GM19099 (cell line): ENCODE measurements around the gene ZNF587B.

ENCODE experiments used
- POLR2A ChIP-seq: IDR thresholded peaks from 3 replicates; pipeline ENCODE4 v1.6.1; 2011; ENCODE audit warnings: low read depth; ENCODE audit not compliant: insufficient read length; ENCODE audit errors: extremely low read depth

The ZNF587B gene

DNA sequence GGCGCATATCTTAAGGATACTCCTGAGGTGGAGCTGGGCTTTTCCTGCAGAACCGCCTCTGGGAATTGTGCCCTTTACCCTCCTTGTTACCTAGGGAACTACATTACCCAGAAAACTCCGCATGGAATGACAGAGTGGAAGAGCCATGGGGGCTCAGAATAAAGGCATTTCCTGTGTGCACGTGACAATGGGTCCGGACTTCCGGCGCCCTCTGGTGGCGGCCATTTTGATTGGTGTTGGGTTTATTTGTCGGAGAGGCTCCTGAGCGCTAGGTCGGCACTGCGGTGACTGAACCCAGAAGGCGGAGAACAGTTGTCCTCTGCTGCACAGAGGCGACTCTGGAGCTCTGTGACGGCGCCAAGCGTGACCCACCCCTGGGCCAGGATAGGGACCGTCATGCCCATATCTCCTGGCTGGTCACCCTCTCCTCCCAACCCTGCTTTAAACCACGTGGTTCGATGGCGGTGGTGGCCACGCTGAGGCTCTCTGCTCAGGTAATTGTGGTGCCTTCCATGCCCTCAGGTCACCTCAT lies at the start of gene ZNF587B:
TSS of gene ZNF587B (plus strand) at position 229 of the 532 bp plus-strand sequence. CDS start at position 459, 230 bp downstream.
- TF ChIP-seq POLR2A: no peak

DNA sequence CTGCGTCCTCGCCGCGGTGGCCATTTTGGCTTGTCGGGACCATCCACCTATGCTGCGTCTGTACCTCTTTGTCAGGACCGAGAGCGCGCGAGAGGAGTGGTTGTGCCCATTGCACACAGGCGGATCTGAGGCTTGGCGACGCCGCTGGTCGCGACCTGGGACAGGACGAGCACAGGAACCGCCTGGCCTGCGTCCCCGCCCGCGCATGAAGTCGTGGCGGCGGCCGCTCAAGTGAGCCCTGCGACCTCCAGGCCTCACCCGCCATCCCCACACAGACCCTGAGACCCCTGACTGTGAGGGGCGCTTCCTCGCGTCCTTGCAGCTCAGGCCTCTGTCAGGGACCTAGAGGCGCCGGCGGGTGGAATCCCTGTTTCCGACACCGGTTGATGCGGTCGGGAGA lies 43.8 kb upstream of the ZNF587B start:
- no peak for TF ChIP-seq POLR2A

DNA sequence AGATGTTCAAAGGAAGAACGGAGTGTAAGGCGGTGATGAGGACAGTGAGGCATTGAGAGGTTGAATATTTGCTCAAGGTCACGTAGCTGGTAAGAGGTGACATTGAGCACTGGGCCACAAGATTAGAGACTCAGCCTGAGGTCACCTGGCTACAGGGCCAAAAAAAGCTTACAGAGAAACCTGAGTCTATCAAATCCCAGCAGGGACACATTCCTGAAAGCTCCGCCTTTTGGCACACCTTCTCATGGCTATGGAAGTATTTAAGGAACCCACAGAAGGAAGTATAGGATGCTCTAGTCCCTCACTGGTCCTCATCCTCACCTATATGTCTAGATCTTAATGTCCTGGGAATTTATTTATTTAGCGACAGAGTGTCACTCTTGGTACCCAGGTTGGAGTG lies 43.2 kb upstream of the ZNF587B start:
- TF ChIP-seq POLR2A: no peak

DNA sequence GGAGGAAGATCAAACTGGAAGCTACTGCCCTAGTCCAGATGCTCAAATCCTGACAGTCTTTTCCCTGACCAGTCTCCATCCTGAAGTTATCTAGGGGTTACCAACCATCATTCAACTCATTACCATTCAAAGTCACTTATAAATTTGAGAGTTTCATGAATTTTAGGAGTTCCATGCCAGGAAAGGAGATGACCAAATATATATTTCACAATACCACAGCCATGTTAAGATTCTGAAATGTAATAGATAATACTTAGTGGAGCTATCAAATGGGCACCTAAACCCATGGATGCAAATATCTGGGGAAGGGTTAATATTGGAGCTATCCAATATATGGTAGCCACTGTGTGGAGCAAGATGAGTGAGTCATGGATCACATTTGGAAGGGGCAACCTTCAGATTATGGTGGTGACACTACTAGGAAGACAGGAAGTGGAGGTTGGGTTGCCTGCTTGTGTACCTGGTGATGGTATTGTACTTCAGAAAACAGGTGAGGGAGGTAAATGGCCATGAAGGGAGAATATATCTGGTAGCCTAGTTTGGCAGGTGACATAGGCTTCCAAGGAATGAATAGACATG lies 41.9 kb upstream of the ZNF587B start:
- no peak for TF ChIP-seq POLR2A

DNA sequence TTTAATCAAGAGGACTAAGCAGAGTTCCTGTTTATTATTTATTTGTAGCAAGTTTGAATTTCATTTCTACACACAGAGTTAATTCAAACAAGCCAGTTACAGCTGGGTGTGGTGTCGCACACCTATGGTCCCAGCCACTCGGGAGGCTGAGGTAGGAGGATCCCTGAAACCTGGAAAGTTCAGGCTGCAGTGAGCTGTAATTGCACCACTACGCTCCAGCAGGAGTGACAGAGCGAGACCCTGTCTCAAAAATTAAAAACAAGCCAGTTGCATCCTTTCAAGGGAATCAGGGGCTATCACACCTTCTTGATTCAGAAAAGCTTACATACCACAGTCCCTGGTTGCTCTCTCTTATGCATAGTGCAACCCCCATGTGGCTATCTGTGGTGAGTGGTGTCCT lies 40.8 kb upstream of the ZNF587B start:
- TF ChIP-seq POLR2A: no peak

DNA sequence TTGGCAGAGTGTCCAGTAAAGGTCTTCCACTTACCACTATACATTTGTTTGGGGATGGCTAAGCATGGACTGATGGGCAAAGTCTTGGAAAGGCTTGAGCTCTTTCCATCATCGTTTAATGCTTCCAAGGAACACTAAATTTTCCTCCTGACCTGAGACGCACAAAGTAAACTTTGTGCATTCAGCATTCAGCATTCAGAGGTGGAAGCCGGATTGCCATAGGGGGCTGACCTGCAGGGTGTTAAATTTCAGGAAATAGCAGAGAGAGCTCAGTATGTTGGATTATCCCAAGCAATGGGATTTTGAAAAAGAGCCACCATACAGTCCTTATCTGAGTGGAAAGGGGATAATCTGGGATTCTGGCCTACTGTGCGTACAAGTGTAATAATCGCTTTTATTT lies 29.4 kb upstream of the ZNF587B start:
- no peak for TF ChIP-seq POLR2A

DNA sequence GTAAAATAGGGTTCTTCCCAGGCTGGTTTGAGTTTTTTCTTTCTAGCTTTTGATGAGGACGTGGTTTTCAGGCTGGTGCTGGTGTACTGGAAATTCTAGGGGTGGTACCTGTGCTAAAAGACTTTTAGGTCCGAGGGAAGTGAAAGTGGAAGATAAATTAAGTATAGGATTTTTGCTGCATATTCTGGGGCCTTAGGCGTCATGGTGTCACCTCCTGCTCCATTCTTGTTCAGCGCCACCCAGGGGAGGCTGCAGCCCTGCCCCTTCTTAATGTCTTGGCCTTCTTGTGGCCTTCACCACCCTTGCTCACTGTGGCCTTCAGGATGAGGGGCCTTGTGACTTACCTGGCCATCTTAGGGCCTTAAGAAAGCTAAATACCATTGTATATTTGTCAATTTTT lies 27.8 kb upstream of the ZNF587B start:
- no peak for TF ChIP-seq POLR2A

DNA sequence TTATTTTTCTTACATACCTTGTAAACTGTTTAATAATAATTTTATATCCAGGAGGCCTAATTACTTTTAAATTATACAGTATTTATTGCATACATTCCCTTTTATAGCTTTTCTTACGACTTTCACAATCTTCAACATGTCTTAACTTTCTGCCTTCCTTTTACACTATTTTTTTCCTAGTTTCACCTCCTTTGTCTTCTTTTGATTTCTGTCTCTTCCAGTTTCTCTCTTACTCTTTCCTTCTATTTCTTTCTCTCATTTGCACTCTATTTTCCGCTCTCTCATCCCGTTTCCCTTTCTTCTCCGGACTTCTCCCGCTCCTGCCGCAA lies 26.9 kb upstream of the ZNF587B start:
- no peak for TF ChIP-seq POLR2A

DNA sequence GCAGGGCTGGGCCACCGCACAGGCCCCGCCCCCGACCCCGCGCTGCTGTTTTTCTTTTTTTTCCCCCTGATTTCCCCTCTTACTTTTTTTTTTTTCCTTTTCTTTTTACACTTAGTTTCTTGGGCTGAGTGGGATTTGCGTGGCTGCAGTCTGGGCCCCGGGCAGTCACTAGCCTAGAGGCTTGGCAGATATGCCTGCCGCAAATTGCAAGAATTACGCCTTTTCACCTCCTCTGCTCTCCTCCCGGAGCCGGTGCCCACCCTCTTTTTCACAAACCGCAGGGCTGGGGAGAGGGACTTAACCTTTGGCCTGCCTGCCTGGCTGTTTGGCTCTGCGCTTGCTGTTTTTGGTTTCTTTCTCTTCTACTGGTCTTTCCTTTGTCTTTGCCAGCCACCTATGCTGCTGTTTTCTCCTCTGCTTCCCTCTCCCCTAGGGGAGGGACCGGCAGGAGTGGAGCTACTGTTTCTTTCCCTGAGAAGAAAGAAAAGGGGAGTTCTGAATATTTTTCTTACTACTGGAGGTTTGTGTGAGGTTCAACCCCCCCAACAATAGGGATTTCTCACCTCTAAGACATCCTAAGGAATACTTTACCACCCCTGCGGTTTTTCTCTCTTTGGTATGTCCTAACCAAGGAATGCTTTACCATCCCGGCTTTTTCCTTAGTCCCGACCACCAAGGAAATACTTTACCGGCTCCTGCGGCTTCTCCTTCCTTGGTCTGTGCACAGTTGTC lies 26.3 kb upstream of the ZNF587B start:
- TF ChIP-seq POLR2A: no peak

DNA sequence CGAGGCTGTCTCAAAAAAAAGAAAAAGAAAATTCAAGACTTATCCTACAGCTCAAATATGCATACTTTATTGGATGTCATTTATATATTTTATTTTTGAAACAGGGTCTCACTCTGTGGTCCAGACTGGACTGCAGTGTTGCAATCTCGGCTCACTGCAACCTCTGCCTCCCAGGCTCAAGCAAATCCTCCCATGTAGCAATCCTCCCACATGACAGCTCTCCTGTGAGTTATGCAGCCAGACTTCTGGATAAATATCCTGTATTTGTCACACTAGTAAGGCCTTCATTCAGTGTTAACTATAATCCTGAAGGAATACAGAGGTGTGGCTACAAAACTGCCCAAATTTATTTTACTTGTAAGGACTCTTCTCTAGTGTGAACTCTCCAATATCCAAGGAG lies 22.6 kb upstream of the ZNF587B start:
- no peak for TF ChIP-seq POLR2A

DNA sequence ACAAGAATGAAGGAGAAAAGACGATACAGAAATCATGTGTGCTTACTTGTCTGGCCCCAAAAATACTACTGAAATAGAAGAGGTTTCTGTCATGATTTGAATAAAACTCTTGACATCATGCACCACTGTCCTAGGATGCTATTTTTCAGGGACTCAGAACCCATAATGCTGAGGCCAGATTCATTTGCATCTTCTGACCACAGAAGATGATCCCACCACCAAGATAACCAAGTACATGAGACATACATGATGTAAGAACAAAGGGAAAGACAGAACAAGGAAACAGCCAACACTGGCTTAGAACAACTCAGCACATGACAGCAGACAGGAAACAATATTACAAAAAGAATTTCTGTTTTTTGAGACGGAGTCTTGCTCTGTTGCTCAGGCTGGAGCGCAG lies 17.9 kb upstream of the ZNF587B start:
- no peak for TF ChIP-seq POLR2A

DNA sequence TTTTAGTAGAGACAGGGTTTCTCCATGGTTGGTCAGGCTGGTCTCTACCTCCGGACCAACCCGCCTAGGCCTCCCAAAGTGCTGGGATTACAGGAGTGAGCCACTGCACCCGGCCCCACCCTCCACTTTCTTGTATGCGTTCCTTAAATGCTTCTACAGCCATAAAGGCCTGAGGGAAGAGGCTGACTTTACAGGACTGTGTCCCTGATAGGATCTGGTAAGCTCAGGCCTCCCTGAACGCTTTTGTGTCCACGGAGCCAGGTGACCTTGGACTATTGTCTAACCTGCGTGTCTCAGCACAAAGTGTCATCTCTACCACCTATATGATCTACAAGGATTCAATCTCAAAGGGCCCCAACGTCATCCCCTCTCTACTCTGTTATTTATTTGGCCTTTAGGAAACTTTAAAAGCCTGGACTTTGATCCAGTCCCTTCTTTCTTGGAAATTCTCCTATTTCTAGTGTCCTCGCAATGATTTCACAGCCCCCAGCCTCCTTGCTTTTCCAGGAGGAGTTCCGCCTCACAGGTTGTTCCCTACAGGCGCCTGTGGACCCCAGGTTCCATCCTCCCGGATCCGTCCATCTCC lies 16.1 kb upstream of the ZNF587B start:
- no peak for TF ChIP-seq POLR2A

DNA sequence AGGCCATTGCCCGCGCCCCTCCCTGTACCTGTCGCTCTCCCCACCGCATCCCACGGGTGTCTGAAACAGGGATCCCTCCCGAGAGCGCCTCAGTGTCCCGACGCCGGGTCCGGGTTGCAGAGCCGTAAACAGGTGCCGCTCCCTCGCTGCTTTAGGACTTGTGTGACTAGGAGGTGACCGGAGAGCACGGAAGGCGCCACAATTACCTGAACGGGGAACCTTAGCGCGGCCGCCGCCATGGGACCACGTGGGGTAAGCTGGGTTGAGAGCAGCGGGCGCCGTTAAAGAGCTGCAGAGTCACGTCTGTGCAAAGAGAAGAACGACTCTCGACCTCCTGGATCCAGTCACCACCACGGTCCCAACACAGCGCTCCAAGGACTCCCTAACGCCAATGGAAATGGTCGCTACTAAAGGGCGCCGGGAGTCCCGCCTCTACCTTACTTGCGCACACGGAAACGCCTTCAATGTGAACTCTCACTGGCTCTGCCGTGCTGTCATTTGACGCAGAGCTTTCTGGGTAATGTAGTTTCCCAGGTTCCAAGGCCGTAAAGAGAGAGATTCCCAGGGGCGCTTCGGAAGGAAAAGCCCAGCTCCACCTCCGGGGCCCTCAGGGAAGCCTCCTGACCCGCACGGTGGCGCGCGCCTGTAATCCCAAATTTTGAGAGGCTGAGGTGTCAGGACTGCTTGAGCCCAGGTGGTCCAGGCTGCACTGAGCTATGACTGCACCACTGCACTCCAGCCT lies 15.4 kb upstream of the ZNF587B start, which contains the start of gene ZNF552:
TSS of gene ZNF552 (minus strand) at position 409 of the 742 bp plus-strand sequence. CDS start at position 239, 170 bp downstream.
- peak; percentile 81 for TF ChIP-seq POLR2A

DNA sequence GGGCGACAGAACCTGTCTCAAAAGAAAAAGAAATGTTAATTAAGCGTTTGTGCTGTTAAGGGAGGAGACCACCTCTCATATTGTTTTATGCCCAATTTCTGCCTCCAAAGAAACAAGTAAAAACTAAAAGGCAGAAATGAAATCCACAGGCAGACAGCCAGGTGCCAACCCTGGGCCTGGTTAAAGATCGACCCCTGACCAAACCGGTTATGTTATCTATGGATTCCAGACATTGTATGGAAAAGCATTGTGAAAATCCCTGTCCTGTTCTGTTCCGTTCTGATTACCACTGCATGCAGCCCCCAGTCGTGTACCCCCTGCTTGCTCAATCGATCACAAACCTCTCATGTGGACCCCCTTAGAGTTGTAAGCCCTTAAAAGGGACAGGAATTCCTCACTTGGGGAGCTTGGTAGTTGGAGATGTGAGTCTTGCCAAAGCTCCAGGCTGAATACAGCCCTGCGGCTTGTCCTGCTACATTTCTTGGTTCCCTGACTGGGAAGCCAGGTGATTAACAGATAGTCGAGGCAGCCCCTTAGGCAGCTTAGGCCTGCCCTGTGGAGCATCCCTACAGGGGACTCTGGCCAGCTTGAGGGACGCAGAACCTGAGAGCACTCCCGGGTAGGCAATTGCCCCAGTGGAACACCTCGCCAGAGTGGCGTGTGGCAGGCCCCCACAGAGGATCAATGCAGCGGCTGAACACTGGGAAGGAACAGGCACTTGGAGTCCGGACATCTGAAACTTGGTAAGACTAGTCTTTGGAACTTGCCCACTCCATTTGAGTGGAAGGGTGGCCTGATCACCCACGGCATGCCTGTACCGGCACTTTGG lies 14.6 kb upstream of the ZNF587B start:
- no peak for TF ChIP-seq POLR2A
